HG03378 (cell line): ENCODE results near the gene CACNA1E.
"Not testable (repeated sequence)": the region's sequence is repeated elsewhere in the genome, so short reads cannot be mapped to it uniquely, and the experiment has no call there.

Experiments
- ATAC-seq: cut with Tn5 transposase; IDR thresholded peaks from one replicate; pipeline ENCODE4 v1.9.1; 2021; ENCODE audit warnings: mild to moderate bottlenecking, moderate library complexity; ENCODE audit not compliant: unreplicated experiment

Gene CACNA1E

DNA sequence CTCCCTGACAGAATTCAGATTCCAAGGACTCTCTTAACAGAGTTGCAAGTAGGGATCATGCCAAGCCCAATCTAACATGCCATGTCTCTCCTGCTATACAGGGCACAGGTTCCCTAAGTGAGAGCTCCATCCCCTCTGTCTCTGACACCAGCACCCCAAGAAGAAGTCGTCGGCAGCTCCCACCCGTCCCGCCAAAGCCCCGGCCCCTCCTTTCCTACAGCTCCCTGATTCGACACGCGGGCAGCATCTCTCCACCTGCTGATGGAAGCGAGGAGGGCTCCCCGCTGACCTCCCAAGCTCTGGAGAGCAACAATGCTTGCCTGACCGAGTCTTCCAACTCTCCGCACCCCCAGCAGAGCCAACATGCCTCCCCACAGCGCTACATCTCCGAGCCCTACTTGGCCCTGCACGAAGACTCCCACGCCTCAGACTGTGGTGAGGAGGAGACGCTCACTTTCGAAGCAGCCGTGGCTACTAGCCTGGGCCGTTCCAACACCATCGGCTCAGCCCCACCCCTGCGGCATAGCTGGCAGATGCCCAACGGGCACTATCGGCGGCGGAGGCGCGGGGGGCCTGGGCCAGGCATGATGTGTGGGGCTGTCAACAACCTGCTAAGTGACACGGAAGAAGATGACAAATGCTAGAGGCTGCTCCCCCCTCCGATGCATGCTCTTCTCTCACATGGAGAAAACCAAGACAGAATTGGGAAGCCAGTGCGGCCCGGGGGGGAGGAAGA lies 315.0 kb downstream of the CACNA1E start:
- ATAC-seq = no peak

DNA sequence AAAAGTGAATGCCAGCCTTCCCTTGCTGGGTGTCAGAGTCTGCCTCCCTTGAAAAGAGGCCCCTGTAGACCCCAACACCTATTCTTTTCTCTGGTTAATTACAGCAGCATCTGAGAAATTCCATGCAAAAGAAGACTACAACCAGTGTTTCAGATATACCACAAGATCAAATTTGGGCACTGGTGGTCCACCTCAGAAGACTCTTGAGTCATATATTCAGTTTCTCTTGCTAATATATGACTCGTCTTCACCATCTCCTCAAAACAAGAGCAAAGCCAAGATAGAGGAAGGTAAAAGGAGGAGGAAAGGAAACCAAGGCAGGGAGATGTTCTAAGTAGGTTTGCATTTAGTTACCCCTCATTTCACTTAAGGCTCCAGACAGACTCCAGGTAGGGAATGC lies 318.3 kb downstream of the CACNA1E start:
- no peak for ATAC-seq

GRCh38 chr1:181802466-181802865 lies 319.1 kb downstream of the CACNA1E start:
- ATAC-seq = no peak

- no peak for ATAC-seq
Measured at GRCh38 chr1:181803421-181803820, 320.1 kb downstream of the CACNA1E start.

- no peak for ATAC-seq
Measured at GRCh38 chr1:181804989-181805388, 321.7 kb downstream of the CACNA1E start.

- ATAC-seq = no peak
Measured at GRCh38 chr1:181806746-181807145, 323.4 kb downstream of the CACNA1E start.

GRCh38 chr1:181807251-181807650 lies 323.9 kb downstream of the CACNA1E start:
- no peak for ATAC-seq

GRCh38 chr1:181809991-181810545 lies 326.8 kb downstream of the CACNA1E start:
- ATAC-seq = no peak

DNA sequence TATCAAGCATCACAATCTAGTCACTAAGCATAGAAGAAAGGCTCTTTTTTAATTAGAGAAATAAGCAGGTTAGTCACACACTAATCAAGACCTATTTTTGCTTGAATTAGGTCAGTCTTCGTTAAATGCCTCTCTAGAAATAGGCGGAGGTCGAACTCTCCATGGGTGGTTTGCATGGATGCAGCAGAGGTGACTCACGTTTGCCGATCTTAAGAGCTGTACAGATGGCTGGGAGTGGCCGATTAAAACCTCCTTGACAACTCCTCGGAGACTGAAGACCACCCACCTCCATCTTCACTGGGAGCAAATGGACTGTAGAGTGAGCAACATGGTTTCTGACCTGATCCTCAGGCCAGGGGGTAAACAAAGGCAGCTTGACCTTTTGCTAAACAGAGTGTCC lies 328.9 kb downstream of the CACNA1E start:
- no peak for ATAC-seq

- no peak for ATAC-seq
Measured at GRCh38 chr1:181813266-181813665, 329.9 kb downstream of the CACNA1E start.

DNA sequence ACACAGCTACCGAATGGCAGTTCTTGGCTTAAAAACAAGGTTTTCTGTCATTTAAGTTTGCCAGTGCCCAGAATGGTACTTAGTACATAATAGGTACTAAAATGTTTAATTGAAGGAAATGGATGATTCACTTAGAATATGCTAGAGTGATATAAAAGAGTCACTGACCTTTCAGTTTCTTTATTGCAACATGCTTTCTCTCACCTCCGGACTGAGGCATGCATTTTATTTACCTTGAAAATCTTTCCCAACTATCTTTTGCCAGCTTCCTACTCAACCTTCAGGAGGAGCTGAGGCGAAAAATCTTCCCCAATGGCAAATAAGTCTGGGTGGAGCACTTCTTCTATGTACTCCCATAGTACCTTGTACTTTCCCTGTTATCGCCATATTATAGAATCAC lies 333.3 kb downstream of the CACNA1E start:
- no peak for ATAC-seq

- no peak for ATAC-seq
Measured at GRCh38 chr1:181817091-181817490, 333.8 kb downstream of the CACNA1E start.

DNA sequence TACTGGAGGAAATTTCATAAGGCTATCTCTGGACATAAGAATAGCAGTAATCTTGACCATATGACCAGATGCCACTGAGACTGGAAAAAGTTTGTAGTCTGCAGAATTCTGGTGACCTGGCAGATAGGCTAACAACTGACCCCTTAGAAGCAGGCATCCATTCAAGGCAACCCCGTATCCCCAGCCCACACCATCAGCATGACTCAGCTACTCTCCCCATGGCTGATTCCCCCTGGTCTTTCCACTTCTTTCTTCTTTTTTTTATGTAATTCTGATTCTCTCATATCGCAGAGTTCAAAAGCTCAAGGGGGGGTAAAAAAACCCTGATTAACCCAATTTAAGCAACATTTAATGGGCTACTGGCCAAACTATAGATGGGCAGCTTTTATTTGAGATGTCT lies 335.1 kb downstream of the CACNA1E start:
- ATAC-seq = no peak

GRCh38 chr1:181818943-181819342 lies 335.6 kb downstream of the CACNA1E start:
- no peak for ATAC-seq

- no peak for ATAC-seq
Measured at GRCh38 chr1:181821701-181822100, 338.4 kb downstream of the CACNA1E start.

DNA sequence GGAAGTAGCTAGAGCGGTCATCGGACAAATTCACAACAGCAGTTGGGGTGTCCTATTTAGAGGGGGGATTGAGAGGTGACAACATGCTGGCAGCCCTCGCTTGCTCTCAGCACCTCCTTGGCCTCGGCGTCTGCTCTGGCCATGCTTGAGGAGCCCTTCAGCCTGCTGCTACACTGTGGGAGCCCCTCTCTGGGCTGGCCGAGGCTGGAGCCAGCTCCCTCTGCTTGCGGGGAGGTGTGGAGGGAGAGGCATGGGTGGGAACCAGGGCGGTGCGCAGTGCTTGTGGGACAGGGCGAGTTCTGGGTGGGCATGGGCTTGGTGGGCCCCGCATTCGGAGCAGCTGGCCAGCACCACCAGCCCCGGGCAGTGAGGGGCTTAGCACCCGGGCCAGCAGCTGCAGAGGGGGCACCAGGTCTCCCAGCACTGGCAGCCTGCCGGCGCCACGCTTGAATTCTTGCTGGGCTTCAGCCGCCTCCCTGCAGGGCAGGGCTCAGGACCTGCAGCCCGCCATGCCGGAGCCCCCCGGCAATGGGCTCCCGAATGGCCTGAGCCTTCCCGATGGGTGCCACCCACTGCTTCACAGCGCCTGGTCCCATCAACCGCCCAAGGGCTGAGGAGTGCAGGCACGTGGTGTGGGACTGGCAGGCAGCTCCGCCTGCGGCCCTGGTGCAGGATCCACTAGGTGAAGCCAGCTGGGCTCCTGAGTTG lies 349.0 kb downstream of the CACNA1E start:
- ATAC-seq = not testable (repeated sequence)

- ATAC-seq = no peak
Measured at GRCh38 chr1:181846001-181846645, 362.8 kb downstream of the CACNA1E start.

DNA sequence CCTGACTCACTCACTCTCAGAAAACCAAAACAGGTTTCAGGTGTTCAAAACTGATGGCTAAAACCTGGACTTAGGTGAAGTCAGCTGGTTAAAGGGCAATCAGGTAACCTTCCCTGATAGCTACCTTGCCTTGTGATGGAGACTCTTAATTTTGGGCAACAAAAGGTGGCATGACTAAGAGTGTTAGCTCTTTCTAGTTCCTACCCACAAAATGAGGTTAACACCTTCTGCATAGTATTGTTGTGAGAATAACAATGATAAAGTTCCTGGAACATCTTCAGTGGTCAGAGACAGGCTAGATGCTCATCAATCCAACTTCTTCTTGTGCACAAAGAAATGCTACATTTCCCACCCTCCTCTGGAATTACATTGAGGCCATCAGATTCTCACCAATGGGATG lies 363.4 kb downstream of the CACNA1E start:
- ATAC-seq = no peak

GRCh38 chr1:181849071-181849470 lies 365.8 kb downstream of the CACNA1E start:
- ATAC-seq = no peak

DNA sequence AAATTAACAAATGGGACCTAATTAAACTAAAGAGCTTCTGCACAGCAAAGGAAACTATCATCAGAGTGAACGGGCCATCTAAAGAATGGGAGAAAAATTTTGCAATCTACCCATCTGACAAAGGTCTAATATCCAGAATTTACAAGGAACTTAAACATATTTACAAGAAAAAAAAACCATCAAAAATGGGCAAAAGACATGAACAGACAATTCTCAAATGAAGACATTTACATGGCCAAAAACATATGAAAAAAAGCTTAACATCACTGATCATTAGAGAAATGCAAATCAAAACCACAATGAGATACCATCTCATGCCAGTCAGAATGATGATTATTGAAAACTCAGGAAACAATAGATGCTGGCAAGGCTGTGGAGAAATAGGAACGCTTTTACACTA lies 370.9 kb downstream of the CACNA1E start:
- ATAC-seq = not testable (repeated sequence)

- no peak for ATAC-seq
Measured at GRCh38 chr1:181855380-181855779, 372.1 kb downstream of the CACNA1E start.
